SK-N-SH (cell line): ENCODE measurements around the gene NTM. TPM values are rescaled to one million over a fixed set of nuclear protein-coding genes. Genes with fewer than 3 reads are reported as not detected.

Experiments
- CTCF ChIA-PET: fragments of 300-600, 350-600 bp; formaldehyde crosslinking; extraction: SDS; loops from one replicate; lab custom pipeline; 2021; lab: Yijun Ruan, JAX
- POLR2A ChIA-PET: fragments of 350-600 bp; sonication (Branson Sonifier 250); formaldehyde crosslinking; extraction: SDS; loops from one replicate; lab custom pipeline; 2020; ENCODE audit warnings: antibody characterized with exemption, inconsistent platforms; lab: Yijun Ruan, JAX
- DNase-seq: peaks from one replicate; pipeline ENCODE4 v3.0.0; 2012
- H2AFZ ChIP-seq: fragments of 200-600 bp; sonication (generic); 2 replicates; pipeline ENCODE4 v1.8.1; 2016; ENCODE audit warnings: antibody characterized with exemption, mild to moderate bottlenecking, low read depth
- H3F3A ChIP-seq: fragments of 200-600 bp; sonication (generic); replicated peaks from 2 replicates; pipeline ENCODE3; 2016; ENCODE audit warnings: antibody characterized with exemption, mild to moderate bottlenecking; ENCODE audit not compliant: insufficient read depth
- H3K27ac ChIP-seq, 2 experiments: fragments of 200-500 bp in 1 of 2; fragments of 200-600 bp in 1 of 2; sonication (Bioruptor generic) in 1 of 2; sonication (generic), shearing (Covaris generic) in 1 of 2; 2 replicates each; pipeline versions ENCODE4 v1.5.1 to v1.6.1; 2014 to 2016; ENCODE audit warnings: low read depth in 2 of 2, inconsistent platforms in 1 of 2, low read length in 1 of 2, mild to moderate bottlenecking in 1 of 2, mixed read lengths in 1 of 2
- H3K27me3 ChIP-seq: fragments of 200-600 bp; sonication (generic), shearing (Covaris generic); 2 replicates; pipeline ENCODE4 v1.6.1; 2016; ENCODE audit warnings: mixed run types; ENCODE audit not compliant: insufficient read depth
- H3K36me3 ChIP-seq, 2 experiments: fragments of 200-500 bp in 1 of 2; fragments of 200-600 bp in 1 of 2; sonication (Bioruptor generic) in 1 of 2; sonication (generic) in 1 of 2; replicated peaks in 1 of 2; 2 replicates each; pipeline versions ENCODE3 to v1.5.1; 2014 to 2016; ENCODE audit warnings: low read length in 1 of 2, mild to moderate bottlenecking in 1 of 2; ENCODE audit not compliant: insufficient read depth in 2 of 2, control insufficient read depth in 1 of 2
- H3K4me1 ChIP-seq, 2 experiments: fragments of 200-500 bp in 1 of 2; fragments of 200-600 bp in 1 of 2; sonication (Bioruptor generic) in 1 of 2; sonication (generic), shearing (Covaris generic) in 1 of 2; 2 replicates each; pipeline versions ENCODE4 v1.5.1 to v1.6.1; 2014 to 2016; ENCODE audit warnings: low read depth in 1 of 2, low read length in 1 of 2, mixed run types in 1 of 2; ENCODE audit not compliant: insufficient read depth in 2 of 2, control insufficient read depth in 1 of 2
- H3K4me2 ChIP-seq: fragments of 200-600 bp; sonication (generic), shearing (Covaris generic); 2 replicates; pipeline ENCODE4 v1.6.1; 2017; ENCODE audit warnings: mixed run types
- H3K4me3 ChIP-seq, 2 experiments: fragments of 200-500 bp in 1 of 2; fragments of 200-600 bp in 1 of 2; sonication (Bioruptor generic) in 1 of 2; sonication (generic), shearing (Covaris generic) in 1 of 2; 2 replicates each; pipeline versions ENCODE4 v1.5.1 to v1.8.1; 2014 to 2016; ENCODE audit warnings: low read depth in 2 of 2, inconsistent platforms in 1 of 2, low read length in 1 of 2, mild to moderate bottlenecking in 1 of 2, mixed read lengths in 1 of 2, moderate library complexity in 1 of 2
- H3K79me2 ChIP-seq: fragments of 200-600 bp; sonication (generic); 2 replicates; pipeline ENCODE4 v1.8.1; 2017; ENCODE audit warnings: mild to moderate bottlenecking; ENCODE audit not compliant: insufficient read depth
- H3K9ac ChIP-seq: fragments of 200-600 bp; sonication (generic); 2 replicates; pipeline ENCODE4 v1.6.1; 2017; ENCODE audit warnings: mixed run types
- H3K9me2 ChIP-seq: fragments of 200-600 bp; sonication (generic); 2 replicates; pipeline ENCODE4 v1.6.1; 2017; ENCODE audit warnings: mixed run types
- H3K9me3 ChIP-seq: fragments of 200-600 bp; sonication (generic); 2 replicates; pipeline ENCODE4 v1.6.1; 2017; ENCODE audit warnings: mixed run types, mild to moderate bottlenecking, moderate library complexity
- H4K20me1 ChIP-seq: fragments of 200-600 bp; sonication (generic); 2 replicates; pipeline ENCODE4 v1.6.1; 2017; ENCODE audit warnings: mild to moderate bottlenecking, mixed run types; ENCODE audit not compliant: insufficient read depth
- CTCF ChIP-seq: fragments of 200-600 bp; sonication (generic); IDR thresholded peaks from 2 replicates; pipeline ENCODE4 v1.6.1; 2017; ENCODE audit warnings: antibody characterized with exemption, mild to moderate bottlenecking, moderate library complexity
- EZH2phosphoT487 ChIP-seq: fragments of 200-600 bp; sonication (generic); IDR thresholded peaks from 2 replicates; pipeline ENCODE4 v1.6.1; 2017; ENCODE audit warnings: low read depth, mixed run types, mild to moderate bottlenecking, antibody characterized with exemption, moderate library complexity, borderline replicate concordance
- FOSL2 ChIP-seq: IDR thresholded peaks from 2 replicates; pipeline ENCODE4 v1.4.0; 2012; ENCODE audit warnings: low read depth, mild to moderate bottlenecking, moderate library complexity, borderline replicate concordance
- IRF3 ChIP-seq: fragments of 150-350 bp; IDR thresholded peaks from 2 replicates; pipeline ENCODE4 v1.6.1; 2016; ENCODE audit warnings: mild to moderate bottlenecking, low read depth, low read length
- JUND ChIP-seq: IDR thresholded peaks from 2 replicates; pipeline ENCODE4 v1.4.0; 2012
- MAX ChIP-seq: IDR thresholded peaks from 2 replicates; pipeline ENCODE4 v1.4.0; 2012; ENCODE audit warnings: low read depth
- NFIC ChIP-seq: IDR thresholded peaks from 2 replicates; pipeline ENCODE4 v1.4.0; 2012; ENCODE audit warnings: borderline replicate concordance
- POLR2AphosphoS5 ChIP-seq: IDR thresholded peaks from 2 replicates; pipeline ENCODE4 v1.6.1; 2012; ENCODE audit warnings: low read depth, low read length
- RAD21 ChIP-seq: IDR thresholded peaks from 2 replicates; pipeline ENCODE4 v1.6.1; 2012; ENCODE audit warnings: mild to moderate bottlenecking, low read length
- RCOR1 ChIP-seq: fragments of 150-350 bp; IDR thresholded peaks from 2 replicates; pipeline ENCODE4 v1.6.1; 2017; ENCODE audit warnings: antibody characterized with exemption, low read length
- REST ChIP-seq: IDR thresholded peaks from 2 replicates; pipeline ENCODE4 v1.6.1; 2012; ENCODE audit warnings: mild to moderate bottlenecking, low read depth, low read length, moderate library complexity
- RFX5 ChIP-seq: IDR thresholded peaks from 2 replicates; pipeline ENCODE4 v1.6.1; 2012; ENCODE audit warnings: mild to moderate bottlenecking, improper control_type of control experiment, low read length
- SIN3A ChIP-seq: IDR thresholded peaks from 2 replicates; pipeline ENCODE4 v1.6.1; 2012; ENCODE audit warnings: low read depth, mild to moderate bottlenecking, low read length, moderate library complexity, borderline replicate concordance
- SMC3 ChIP-seq: IDR thresholded peaks from 2 replicates; pipeline ENCODE4 v1.6.1; 2012; ENCODE audit warnings: low read depth, low read length, improper control_type of control experiment
- TCF12 ChIP-seq: IDR thresholded peaks from 2 replicates; pipeline ENCODE4 v1.4.0; 2012
- USF1 ChIP-seq: IDR thresholded peaks from 2 replicates; pipeline ENCODE4 v1.4.0; 2012; ENCODE audit warnings: low read depth, borderline replicate concordance
- YY1 ChIP-seq: IDR thresholded peaks from 2 replicates; pipeline ENCODE4 v1.4.0; 2012; ENCODE audit warnings: low read depth, mild to moderate bottlenecking
- ZBTB33 ChIP-seq: IDR thresholded peaks from 2 replicates; pipeline ENCODE4 v1.4.0; 2012; ENCODE audit warnings: low read depth, borderline replicate concordance
- WGBS: methylation state at CpG from one replicate; pipeline ENCODE4 v1.1.6; 2017; ENCODE audit warnings: low lambda C conversion rate; 5-methylcytosine and 5-hydroxymethylcytosine counted together
- polyA plus RNA-seq, 3 experiments: library from polyadenylated mRNA; depleted of rRNA; stranded (reverse); fragments of >200 nt; gene quantifications; 2 replicates each; pipeline ENCODE4 v1.2.3, GENCODE V29; 2012

Gene NTM
- polyA plus RNA-seq, 1 of the 3 experiments (the other 2 are of a cell fraction): 20.0 TPM

GRCh38 chr11:131669401-131669780 is 299.0 kb downstream of the NTM start:
- Histone ChIP-seq H3K9me2 (no peaks in the 10 kb centered on the region), H3F3A (no peaks in the 10 kb centered on the region), H3K36me3 (no peaks in the 10 kb centered on the region), H3K79me2 (no peaks in the 10 kb centered on the region), H2AFZ (no peak overlapping the region), H3K4me1 (no peaks in the 10 kb centered on the region), H3K9ac (no peak overlapping the region), H3K9me3 (no peaks in the 10 kb centered on the region), H3K4me3 (no peak overlapping the region), H4K20me1 (no peaks in the 10 kb centered on the region), H3K27me3 (no peaks in the 10 kb centered on the region), H3K4me2 (no peak overlapping the region), H3K27ac (no peak overlapping the region)
- CTCF ChIA-PET: interaction anchor here (0.6 to 3.1 kb wide), 11 partner anchors 8 to 605 kb away, joined by 3 to 13 read pairs (median 4); no protein-coding TSS in a partner anchor
- DNase-seq: no peak
- POLR2A ChIA-PET: no interaction called here
- TF ChIP-seq JUND: no peak
- TF ChIP-seq RAD21: no peak
- TF ChIP-seq YY1: no peak
- TF ChIP-seq EZH2phosphoT487: no peak
- WGBS: 76% methylated on average over 4 of the region's 4 CpGs

GRCh38 chr11:131670876-131671275 is 300.5 kb downstream of the NTM start:
- H2AFZ ChIP-seq: no peak overlapping the region
- no peaks in the 10 kb centered on the region for H4K20me1 ChIP-seq
- no peaks in the 10 kb centered on the region for H3K9me3 ChIP-seq
- H3K9me2 ChIP-seq: no peaks in the 10 kb centered on the region
- H3K9ac ChIP-seq: no peak overlapping the region
- no peak overlapping the region for H3K4me2 ChIP-seq
- H3K27ac ChIP-seq: no peak overlapping the region
- WGBS: 32% methylated on average over 3 of the region's 3 CpGs
- no peaks in the 10 kb centered on the region for H3F3A ChIP-seq
- no peaks in the 10 kb centered on the region for H3K4me1 ChIP-seq
- no peaks in the 10 kb centered on the region for H3K79me2 ChIP-seq
- H3K36me3 ChIP-seq: no peaks in the 10 kb centered on the region
- no peak for TF ChIP-seq REST
- no peak for TF ChIP-seq POLR2AphosphoS5
- TF ChIP-seq SMC3: no peak
- TF ChIP-seq IRF3: no peak
- TF ChIP-seq FOSL2: no peak
- TF ChIP-seq TCF12: no peak
- TF ChIP-seq ZBTB33: no peak
- no peak for TF ChIP-seq RCOR1
- no peak for TF ChIP-seq USF1
- no peak for TF ChIP-seq RFX5
- no peak for TF ChIP-seq CTCF
- no peak for TF ChIP-seq SIN3A
- no peak for TF ChIP-seq MAX
- TF ChIP-seq NFIC: no peak
- ChIA-PET POLR2A (no interaction called here), CTCF (interaction anchor here (3.1 kb wide), 1 partner anchor 607 kb away, joined by 13 read pairs; no protein-coding TSS in a partner anchor)
- H3K27me3 ChIP-seq: no peaks in the 10 kb centered on the region; the same call in 1 of the 2 replicates
- no peak overlapping the region for H3K4me3 ChIP-seq
- DNase-seq: no peak
